Measurements from ENCODE around the gene APOL4.
"Not testable (repeated sequence)": the region's sequence is repeated elsewhere in the genome, so short reads cannot be mapped to it uniquely, and the experiment has no call there.

APOL4 gene

GRCh38 chr22:36233796-36234195, 32.2 kb upstream of the APOL4 start:
- ChIA-PET POLR2A (no interaction called here), CTCF (no interaction called here)
- no peak overlapping the region for H3K4me3 ChIP-seq (ENCODE audit: low read depth, low read length)
- no peak for DNase-seq (ENCODE audit: low read depth, low spot score)
- no peak for TF ChIP-seq CTCF (IDR thresholded peaks at IDR 0.05; ENCODE audit: insufficient read depth, low read length, missing control alignments)

- H3K4me3 ChIP-seq (ENCODE audit: low read depth, low read length): no peak overlapping the region
- no peak for DNase-seq (ENCODE audit: low read depth, low spot score)
- ChIA-PET POLR2A (no interaction called here), CTCF (no interaction called here)
- no peak for TF ChIP-seq CTCF (IDR thresholded peaks at IDR 0.05; ENCODE audit: insufficient read depth, low read length, missing control alignments)
These were observed 31.2 kb upstream of the APOL4 start for GRCh38 chr22:36232715-36233401.

GRCh38 chr22:36231051-36231450, 29.4 kb upstream of the APOL4 start:
- CTCF ChIA-PET: interaction anchor here (1.1 kb wide), 1 partner anchor 10 kb away, joined by 3 read pairs; no protein-coding TSS in a partner anchor

GRCh38 chr22:36229649-36230048, 28.0 kb upstream of the APOL4 start:
- CTCF ChIA-PET; DNase-seq (ENCODE audit: low read depth, low spot score); H3K4me3 ChIP-seq (ENCODE audit: low read depth, low read length); POLR2A ChIA-PET: not testable (repeated sequence)

More at GRCh38 chr22:36231051-36231450, 29.4 kb upstream of the APOL4 start:
- H3K4me3 ChIP-seq (ENCODE audit: low read depth, low read length); POLR2A ChIA-PET; DNase-seq (ENCODE audit: low read depth, low spot score): not testable (repeated sequence)

- TF ChIP-seq CTCF (IDR thresholded peaks at IDR 0.05; ENCODE audit: insufficient read depth, low read length, missing control alignments): no peak
- CTCF ChIA-PET: no interaction called here
- POLR2A ChIA-PET: no interaction called here
- no peak overlapping the region for H3K4me3 ChIP-seq (ENCODE audit: low read depth, low read length)
- DNase-seq (ENCODE audit: low read depth, low spot score): no peak
These were observed 27.3 kb upstream of the APOL4 start for GRCh38 chr22:36228944-36229343.

GRCh38 chr22:36228369-36228768, 26.8 kb upstream of the APOL4 start:
- DNase-seq (ENCODE audit: low read depth, low spot score); POLR2A ChIA-PET; H3K4me3 ChIP-seq (ENCODE audit: low read depth, low read length): not testable (repeated sequence)
- CTCF ChIA-PET: interaction anchor here (1.1 to 1.6 kb wide), 3 partner anchors 11 to 258 kb away, joined by 4 to 8 read pairs (median 6); no protein-coding TSS in a partner anchor

GRCh38 chr22:36227806-36228205, 26.2 kb upstream of the APOL4 start:
- DNase-seq (ENCODE audit: low read depth, low spot score): no peak
- no peak for TF ChIP-seq CTCF (IDR thresholded peaks at IDR 0.05; ENCODE audit: insufficient read depth, low read length, missing control alignments)
- POLR2A ChIA-PET: no interaction called here
- H3K4me3 ChIP-seq (ENCODE audit: low read depth, low read length): no peak overlapping the region
- CTCF ChIA-PET: interaction anchor here (0.6 to 1.6 kb wide), 5 partner anchors 11 to 258 kb away, joined by 3 to 8 read pairs (median 4); no protein-coding TSS in a partner anchor

GRCh38 chr22:36227396-36227795, 25.8 kb upstream of the APOL4 start:
- no peak overlapping the region for H3K4me3 ChIP-seq (ENCODE audit: low read depth, low read length)
- no peak for TF ChIP-seq CTCF (IDR thresholded peaks at IDR 0.05; ENCODE audit: insufficient read depth, low read length, missing control alignments)
- DNase-seq (ENCODE audit: low read depth, low spot score): no peak
- CTCF ChIA-PET: interaction anchor here (0.6 to 1.6 kb wide), 5 partner anchors 10 to 259 kb away, joined by 3 to 8 read pairs (median 4); no protein-coding TSS in a partner anchor
- POLR2A ChIA-PET: no interaction called here

All from AG04449 (cell line).